Kidney (tissue), 14 donors: ENCODE data around the gene IMMP2L. TPM values are rescaled to one million over a fixed set of nuclear protein-coding genes. Genes with fewer than 3 reads are reported as not detected.
A peak's percentile ranks its signal among the peaks of the same experiment; 100 is the strongest.

Source experiments
- DNase-seq, 5 donors: peaks; one replicate each; pipeline ENCODE4 v3.0.0-alpha.2; 2013 to 2020
- FAIRE-seq: peaks from 2 replicates; lab custom pipeline; 2012; peaks lifted over from hg19 to GRCh38; lab: Jason Lieb, UNC
- H3K27ac ChIP-seq, 2 donors: one replicate each; pipeline ENCODE4 v1.7.0; 2013; ENCODE audit warnings: low read depth in 2 of 2, low read length in 2 of 2, inconsistent platforms in 1 of 2
- H3K27me3 ChIP-seq: one replicate; pipeline ENCODE4 v1.7.1; 2013; ENCODE audit warnings: low read length, inconsistent platforms; ENCODE audit not compliant: control insufficient read depth, insufficient read depth
- H3K36me3 ChIP-seq, 3 donors: one replicate each; pipeline versions ENCODE4 v1.7.0 to v1.7.1; 2013; ENCODE audit warnings: low read length in 3 of 3, control low read depth in 1 of 3, inconsistent platforms in 1 of 3; ENCODE audit not compliant: insufficient read depth in 3 of 3, control insufficient read depth in 2 of 3
- H3K4me1 ChIP-seq, 3 donors: one replicate each; pipeline versions ENCODE4 v1.7.0 to v1.7.1; 2013; ENCODE audit warnings: low read length in 3 of 3, inconsistent platforms in 1 of 3, low read depth in 1 of 3; ENCODE audit not compliant: control insufficient read depth in 2 of 3, insufficient read depth in 2 of 3
- H3K4me3 ChIP-seq, 3 donors: one replicate each; pipeline versions ENCODE4 v1.7.0 to v1.8.1; 2013; ENCODE audit warnings: low read length in 3 of 3, control low read depth in 1 of 3, inconsistent platforms in 1 of 3
- H3K9ac ChIP-seq, 3 donors: one replicate each; pipeline versions ENCODE4 v1.7.0 to v1.7.1; 2013; ENCODE audit warnings: low read length in 3 of 3, control low read depth in 1 of 3, inconsistent platforms in 1 of 3
- H3K9me3 ChIP-seq, 3 donors: one replicate each; pipeline versions ENCODE4 v1.7.0 to v1.7.1; 2013; ENCODE audit warnings: low read length in 3 of 3, control low read depth in 1 of 3, inconsistent platforms in 1 of 3; ENCODE audit not compliant: control insufficient read depth in 2 of 3, insufficient read depth in 1 of 3
- intact Hi-C: fragments of 100-400 bp; cut with DNase I; formaldehyde crosslinking; loops from one replicate; pipeline ENCODE4 v1.11.1; 2022
- polyA plus RNA-seq: library from polyadenylated mRNA; stranded (reverse); fragments of 350-450 nt; fragmentation: Illumina TruSeq; extraction: RNeasy Lipid Tissue Mini Kit (QIAGEN cat#74804); gene quantifications from one replicate; pipeline ENCODE4 v1.2.3, GENCODE V29; 2014; ENCODE audit warnings: low read depth, low replicate concordance; ENCODE audit not compliant: insufficient read depth
- total RNA-seq: library from RNA; stranded (reverse); fragmentation: NEBNext Ultra II Directional; extraction: Animal tissue kit (Norgen Biotek cat#: 25700); gene quantifications from one replicate; pipeline ENCODE4 v1.2.1, GENCODE V29; 2021
- TF ChIP-seq, protein P1 (sequence below): IDR thresholded peaks from 3 replicates; pipeline ENCODE4 v1.5.1; 2012; ENCODE audit warnings: mild to moderate bottlenecking, moderate library complexity, borderline replicate concordance; ENCODE audit not compliant: insufficient read depth; ENCODE audit errors: extremely low read depth
- donor health status: control.
- donor health status: control.
- donor health status: control.
- donor health status: control.
- donor health status: control.
- donor health status: DM: yes; HTN: yes; CAD: no.
- donor health status: Normal renal cell carcinoma (clear cell type).

The IMMP2L gene
- total and polyA plus RNA-seq, 2 donors from 2014 or later = 46.4 to 52.1 TPM

DNA sequence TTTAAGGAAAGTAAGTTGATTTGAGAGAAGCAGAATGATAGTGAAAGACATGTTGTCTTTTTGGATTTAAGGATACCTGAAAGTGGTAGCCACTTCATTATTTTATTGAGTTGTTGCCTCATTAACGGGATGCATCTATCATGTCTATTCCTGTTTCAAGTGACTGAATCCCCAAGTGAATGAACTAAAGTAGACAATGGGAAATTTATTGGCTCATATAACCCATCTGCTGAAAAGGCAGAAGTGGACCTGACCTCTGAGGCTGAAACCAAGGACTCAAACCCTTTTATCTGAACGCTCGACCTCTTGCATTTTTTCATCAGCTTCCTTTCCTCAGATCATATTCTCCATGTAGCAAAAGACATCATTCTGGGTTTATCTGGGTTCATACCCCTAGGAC is 937.0 kb downstream of the IMMP2L start:
- intact Hi-C loops = no loop called here

DNA sequence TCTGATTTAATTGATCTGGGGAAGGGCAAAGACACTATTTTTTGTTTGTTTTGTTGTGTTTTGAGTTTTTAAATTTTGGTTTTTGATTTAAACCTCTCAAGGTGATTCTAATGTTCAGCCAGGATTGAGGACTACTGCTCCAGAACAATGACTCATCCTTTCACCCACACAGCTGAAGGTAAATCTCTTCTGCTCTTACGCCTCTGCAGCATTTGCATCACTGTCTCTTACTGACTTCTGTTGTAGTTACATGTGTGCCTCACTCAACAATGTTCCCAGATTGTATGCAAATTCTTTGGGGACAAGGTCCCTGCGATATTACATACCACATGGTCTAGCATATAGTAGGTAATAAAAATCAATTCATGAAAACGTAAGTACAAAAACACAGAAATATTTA is 938.9 kb downstream of the IMMP2L start:
- no peak overlapping the region for H3K27ac ChIP-seq
- no peaks in the 10 kb centered on the region for H3K27me3 ChIP-seq
- no peak for FAIRE-seq

More for the DNA sequence above, 937.0 kb downstream of the IMMP2L start:
- FAIRE-seq = no peak
- H3K27me3 ChIP-seq = no peaks in the 10 kb centered on the region
- no peaks in the 10 kb centered on the region for H3K4me1 ChIP-seq
- no peak overlapping the region for H3K4me3 ChIP-seq
- H3K27ac ChIP-seq = no peak overlapping the region
- no peak overlapping the region for H3K9ac ChIP-seq
- TF ChIP-seq, protein P1, sequence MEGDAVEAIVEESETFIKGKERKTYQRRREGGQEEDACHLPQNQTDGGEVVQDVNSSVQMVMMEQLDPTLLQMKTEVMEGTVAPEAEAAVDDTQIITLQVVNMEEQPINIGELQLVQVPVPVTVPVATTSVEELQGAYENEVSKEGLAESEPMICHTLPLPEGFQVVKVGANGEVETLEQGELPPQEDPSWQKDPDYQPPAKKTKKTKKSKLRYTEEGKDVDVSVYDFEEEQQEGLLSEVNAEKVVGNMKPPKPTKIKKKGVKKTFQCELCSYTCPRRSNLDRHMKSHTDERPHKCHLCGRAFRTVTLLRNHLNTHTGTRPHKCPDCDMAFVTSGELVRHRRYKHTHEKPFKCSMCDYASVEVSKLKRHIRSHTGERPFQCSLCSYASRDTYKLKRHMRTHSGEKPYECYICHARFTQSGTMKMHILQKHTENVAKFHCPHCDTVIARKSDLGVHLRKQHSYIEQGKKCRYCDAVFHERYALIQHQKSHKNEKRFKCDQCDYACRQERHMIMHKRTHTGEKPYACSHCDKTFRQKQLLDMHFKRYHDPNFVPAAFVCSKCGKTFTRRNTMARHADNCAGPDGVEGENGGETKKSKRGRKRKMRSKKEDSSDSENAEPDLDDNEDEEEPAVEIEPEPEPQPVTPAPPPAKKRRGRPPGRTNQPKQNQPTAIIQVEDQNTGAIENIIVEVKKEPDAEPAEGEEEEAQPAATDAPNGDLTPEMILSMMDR = no peak
- peak in 2 of 5 donors; percentile 21 to 26 for DNase-seq
- no peaks in the 10 kb centered on the region for H3K36me3 ChIP-seq
- H3K9me3 ChIP-seq = no peaks in the 10 kb centered on the region

DNA sequence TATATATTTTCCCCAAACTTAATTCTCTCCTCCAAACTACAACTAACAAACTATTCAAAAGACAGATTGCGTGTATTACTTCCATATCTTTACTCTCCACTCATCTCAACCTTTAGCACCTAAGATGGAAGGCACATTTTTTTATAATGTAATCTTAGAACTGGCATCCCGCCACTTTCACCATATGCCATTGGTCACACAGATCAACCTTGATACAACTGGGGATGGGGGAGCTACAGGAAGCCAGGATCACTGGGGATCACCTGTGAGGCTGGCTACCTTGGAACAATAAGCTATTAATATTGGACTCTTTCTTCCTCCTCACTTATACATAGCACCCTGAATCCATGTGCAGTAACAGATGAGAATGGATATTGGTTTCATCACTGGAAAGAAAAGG is 941.0 kb downstream of the IMMP2L start:
- TF ChIP-seq, protein P1 = no peak
- intact Hi-C loops = no loop called here
- H3K36me3 ChIP-seq = no peaks in the 10 kb centered on the region

More for the DNA sequence above, 938.9 kb downstream of the IMMP2L start:
- no peak overlapping the region for H3K4me3 ChIP-seq
- no peak overlapping the region for H3K9ac ChIP-seq
- H3K9me3 ChIP-seq = no peaks in the 10 kb centered on the region
- intact Hi-C loops = no loop called here
- TF ChIP-seq, protein P1 = no peak
- no peaks in the 10 kb centered on the region for H3K4me1 ChIP-seq
- no peak for DNase-seq
- no peaks in the 10 kb centered on the region for H3K36me3 ChIP-seq

More for the DNA sequence above, 941.0 kb downstream of the IMMP2L start:
- Histone ChIP-seq H3K4me3 (no peak overlapping the region), H3K9ac (no peak overlapping the region), H3K4me1 (no peaks in the 10 kb centered on the region), H3K9me3 (no peaks in the 10 kb centered on the region), H3K27me3 (no peaks in the 10 kb centered on the region), H3K27ac (no peak overlapping the region)
- DNase-seq (no peak), FAIRE-seq (no peak)
